GM23338 (cell line): ENCODE measurements around the gene IGF2R. TPM values are rescaled to one million over a fixed set of nuclear protein-coding genes. Genes with fewer than 3 reads are reported as not detected.

ENCODE experiments used
- ATAC-seq: fragments of 200-7000 bp; cut with Tn5 transposase; 3 replicates; pipeline ENCODE4 v1.9.1; 2020
- DNase-seq: peaks from one replicate; pipeline ENCODE4 v3.0.0-alpha.2; 2015; ENCODE audit warnings: low spot score
- H2AFZ ChIP-seq: fragments of 200-600 bp; sonication (generic); 2 replicates; pipeline ENCODE4 v1.8.0; 2016; ENCODE audit warnings: antibody characterized with exemption, mild to moderate bottlenecking, moderate library complexity
- H3F3A ChIP-seq: fragments of 200-600 bp; sonication (generic); replicated peaks from 2 replicates; pipeline ENCODE4 v1.8.0; 2017; ENCODE audit warnings: antibody characterized with exemption, mixed run types, low read depth
- H3K27ac ChIP-seq: fragments of 200-600 bp; sonication (generic); 2 replicates; pipeline ENCODE4 v1.6.1; 2016; ENCODE audit warnings: low read depth
- H3K27me3 ChIP-seq: fragments of 200-600 bp; sonication (generic); 2 replicates; pipeline ENCODE4 v1.8.0; 2016; ENCODE audit warnings: mild to moderate bottlenecking, mixed run types, moderate library complexity; ENCODE audit not compliant: insufficient read depth
- H3K36me3 ChIP-seq: fragments of 200-600 bp; sonication (generic); 2 replicates; pipeline ENCODE4 v1.8.0; 2016; ENCODE audit warnings: mild to moderate bottlenecking; ENCODE audit not compliant: insufficient read depth
- H3K4me1 ChIP-seq: fragments of 200-600 bp; sonication (generic); 2 replicates; pipeline ENCODE4 v1.8.0; 2016; ENCODE audit warnings: mild to moderate bottlenecking, moderate library complexity; ENCODE audit not compliant: insufficient read depth
- H3K4me2 ChIP-seq: fragments of 200-600 bp; sonication (generic); 2 replicates; pipeline ENCODE4 v1.7.1; 2017; ENCODE audit warnings: mixed run types
- H3K4me3 ChIP-seq: fragments of 200-600 bp; sonication (generic); 2 replicates; pipeline ENCODE4 v1.6.1; 2016; ENCODE audit warnings: mixed run types
- H3K79me2 ChIP-seq: fragments of 200-600 bp; sonication (generic); replicated peaks from 2 replicates; pipeline ENCODE4 v1.8.0; 2017; ENCODE audit warnings: mild to moderate bottlenecking; ENCODE audit not compliant: insufficient read depth
- H3K9me2 ChIP-seq: fragments of 200-600 bp; sonication (generic); 2 replicates; pipeline ENCODE4 v1.8.0; 2017; ENCODE audit not compliant: insufficient read depth
- H4K20me1 ChIP-seq: fragments of 200-600 bp; sonication (generic); replicated peaks from 2 replicates; pipeline ENCODE4 v1.8.0; 2017; ENCODE audit warnings: mild to moderate bottlenecking; ENCODE audit not compliant: insufficient read depth
- H3K27ac Mint-ChIP-seq: 2 replicates; pipeline ENCODE4 v1.8.0; 2020; ENCODE audit warnings: inconsistent platforms, mild to moderate bottlenecking, moderate library complexity, mixed read lengths
- H3K27me3 Mint-ChIP-seq: 3 replicates; pipeline ENCODE4 v1.8.0; 2022; ENCODE audit warnings: low read depth, mild to moderate bottlenecking, moderate library complexity, mixed read lengths, inconsistent platforms; ENCODE audit not compliant: insufficient read depth, poor library complexity
- H3K36me3 Mint-ChIP-seq: 3 replicates; pipeline ENCODE4 v1.8.0; 2021; ENCODE audit warnings: low read depth, mild to moderate bottlenecking, inconsistent platforms, moderate library complexity, mixed read lengths
- H3K4me1 Mint-ChIP-seq: 3 replicates; pipeline ENCODE4 v1.8.0; 2020; ENCODE audit warnings: mild to moderate bottlenecking, inconsistent platforms, mixed read lengths
- H3K4me3 Mint-ChIP-seq: 3 replicates; pipeline ENCODE4 v1.8.0; 2021; ENCODE audit warnings: moderate library complexity, mild to moderate bottlenecking, inconsistent platforms, mixed read lengths
- H3K9me3 Mint-ChIP-seq: 3 replicates; pipeline ENCODE4 v1.8.0; 2020; ENCODE audit warnings: moderate library complexity, mild to moderate bottlenecking, inconsistent platforms, mixed read lengths
- CREB1 ChIP-seq: fragments of 250-450 bp; sonication (Bioruptor Pico); IDR thresholded peaks from 2 replicates; pipeline ENCODE4 v1.5.0; 2020; ENCODE audit warnings: low read depth, mild to moderate bottlenecking, moderate library complexity
- ETS1 ChIP-seq: IDR thresholded peaks from 2 replicates; pipeline ENCODE4 v1.6.1; 2016; ENCODE audit warnings: antibody characterized with exemption
- EZH2 ChIP-seq: fragments of 200-600 bp; sonication (generic); IDR thresholded peaks from one replicate; pipeline ENCODE4 v1.8.0; 2017; ENCODE audit warnings: antibody characterized with exemption, mild to moderate bottlenecking, low read depth; ENCODE audit not compliant: unreplicated experiment
- EZH2phosphoT487 ChIP-seq: fragments of 200-600 bp; sonication (generic); IDR thresholded peaks from one replicate; pipeline ENCODE4 v1.8.1; 2018; ENCODE audit warnings: antibody characterized with exemption; ENCODE audit not compliant: unreplicated experiment
- JUNB ChIP-seq: IDR thresholded peaks from one replicate; pipeline ENCODE4 v1.6.1; 2016; ENCODE audit warnings: antibody characterized with exemption; ENCODE audit not compliant: unreplicated experiment
- NANOG ChIP-seq: IDR thresholded peaks from 2 replicates; pipeline ENCODE4 v1.6.1; 2016; ENCODE audit warnings: antibody characterized with exemption, borderline replicate concordance
- REST ChIP-seq: IDR thresholded peaks from one replicate; pipeline ENCODE4 v1.6.1; 2018; ENCODE audit warnings: antibody characterized with exemption; ENCODE audit not compliant: unreplicated experiment
- STAT1 ChIP-seq: IDR thresholded peaks from one replicate; pipeline ENCODE4 v1.6.1; 2016; ENCODE audit warnings: antibody characterized with exemption; ENCODE audit not compliant: unreplicated experiment
- ZNF114 ChIP-seq: fragments of 250-450 bp; sonication (Bioruptor Pico); IDR thresholded peaks from 2 replicates; pipeline ENCODE4 v1.5.0; 2020; ENCODE audit warnings: mild to moderate bottlenecking, moderate library complexity
- polyA plus RNA-seq: library from polyadenylated mRNA; unstranded; fragments of >200 nt; fragmentation: Nextera tagmentation; extraction: Ambion mirVana; gene quantifications from 2 replicates; pipeline ENCODE4 v1.2.1, GENCODE V29; 2016
- total RNA-seq: library from RNA; depleted of rRNA; stranded (reverse); fragments of >200 nt; shearing (Covaris generic); gene quantifications from 2 replicates; pipeline ENCODE4 v1.2.3, GENCODE V29; 2014

IGF2R gene
- total and polyA plus RNA-seq, 2 experiments from 2014 or later, result 12.5 to 76.4 TPM

- H3K4me2 ChIP-seq, result no peak overlapping the region
Observed at GRCh38 chr6:159953091-159953601, 15.7 kb upstream of the IGF2R start.

GRCh38 chr6:159955945-159956361, 12.9 kb upstream of the IGF2R start:
- Histone ChIP-seq H3K36me3 (no peaks in the 10 kb centered on the region), H2AFZ (no peak overlapping the region), H3K4me1 (no peaks in the 10 kb centered on the region), H3K4me3 (no peak overlapping the region), H3F3A (no peaks in the 10 kb centered on the region), H3K27ac (no peak overlapping the region), H4K20me1 (no peaks in the 10 kb centered on the region), H3K9me2 (no peaks in the 10 kb centered on the region), H3K4me2 (no peak overlapping the region), H3K79me2 (no peaks in the 10 kb centered on the region), H3K27me3 (no peaks in the 10 kb centered on the region)
- no peak overlapping the region for H3K4me3 Mint-ChIP-seq
- H3K36me3 Mint-ChIP-seq, result no peaks in the 10 kb centered on the region
- no peaks in the 10 kb centered on the region; the same call in 2 of the 3 replicates for H3K9me3 Mint-ChIP-seq
- ATAC-seq, result no peak
- H3K27me3 Mint-ChIP-seq, result peaks cover 8% of the 10 kb centered on the region
- TF ChIP-seq EZH2phosphoT487, result no peak
- no peak for TF ChIP-seq ZNF114 (CRISPR knock-in tag)
- no peak for TF ChIP-seq NANOG
- no peak for DNase-seq
- no peak overlapping the region for H3K27ac Mint-ChIP-seq
- peaks cover 24% of the 10 kb centered on the region for H3K4me1 Mint-ChIP-seq

More at GRCh38 chr6:159953091-159953601, 15.7 kb upstream of the IGF2R start:
- Histone ChIP-seq H3K27me3 (no peaks in the 10 kb centered on the region), H3K9me2 (no peaks in the 10 kb centered on the region), H3K36me3 (no peaks in the 10 kb centered on the region), H3K79me2 (no peaks in the 10 kb centered on the region), H3K4me1 (no peaks in the 10 kb centered on the region), H3F3A (no peaks in the 10 kb centered on the region), H2AFZ (peak overlapping the region; percentile 87; the same call in 1 of the 2 replicates), H3K27ac (no peak overlapping the region), H3K4me3 (no peak overlapping the region), H4K20me1 (no peaks in the 10 kb centered on the region)
- TF ChIP-seq ETS1, result no peak
- TF ChIP-seq STAT1, result no peak
- ATAC-seq, result no peak
- H3K27me3 Mint-ChIP-seq, result peaks cover 3% of the 10 kb centered on the region
- H3K4me3 Mint-ChIP-seq, result no peak overlapping the region
- H3K9me3 Mint-ChIP-seq, result no peaks in the 10 kb centered on the region
- H3K27ac Mint-ChIP-seq, result no peak overlapping the region
- H3K36me3 Mint-ChIP-seq, result no peaks in the 10 kb centered on the region
- H3K4me1 Mint-ChIP-seq, result peaks cover 17% of the 10 kb centered on the region
- no peak for DNase-seq

GRCh38 chr6:159957071-159957673, 11.7 kb upstream of the IGF2R start:
- H3K27ac ChIP-seq, result no peak overlapping the region
- H3K4me2 ChIP-seq, result no peak overlapping the region
- Mint-ChIP-seq H3K4me1 (peaks cover 14% of the 10 kb centered on the region), H3K27me3 (peaks cover 9% of the 10 kb centered on the region), H3K27ac (no peak overlapping the region), H3K9me3 (no peaks in the 10 kb centered on the region; the same call in 2 of the 3 replicates), H3K4me3 (no peak overlapping the region), H3K36me3 (no peaks in the 10 kb centered on the region)
- H2AFZ ChIP-seq, result no peak overlapping the region
- DNase-seq, result no peak
- 0 out of 2 replicates have a peak, but pooled peaks cover 1% of the 10 kb centered on the region for H3K27me3 ChIP-seq
- H3F3A ChIP-seq, result no peaks in the 10 kb centered on the region
- no peaks in the 10 kb centered on the region for H3K9me2 ChIP-seq
- no peak for ATAC-seq
- no peaks in the 10 kb centered on the region for H3K79me2 ChIP-seq
- H4K20me1 ChIP-seq, result no peaks in the 10 kb centered on the region
- no peaks in the 10 kb centered on the region for H3K4me1 ChIP-seq
- no peaks in the 10 kb centered on the region for H3K36me3 ChIP-seq
- no peak overlapping the region for H3K4me3 ChIP-seq
- TF ChIP-seq REST (no peak), EZH2 (no peak), STAT1 (no peak), ETS1 (no peak), NANOG (no peak), CREB1 (CRISPR knock-in tag) (no peak), JUNB (no peak), ZNF114 (CRISPR knock-in tag) (no peak)
